MM.1S (cell line): Measurements from ENCODE around the gene SLCO3A1.

Experiments
- DNase-seq: peaks from one replicate; pipeline ENCODE4 v3.0.0-alpha.2; 2015
- H2AFZ ChIP-seq: fragments of 300-600 bp; sonication (generic); 2 replicates; pipeline ENCODE4 v1.6.0; 2016; ENCODE audit warnings: antibody characterized with exemption, low read length
- H3F3A ChIP-seq: fragments of 300-600 bp; sonication (generic); 2 replicates; pipeline ENCODE4 v1.6.1; 2016; ENCODE audit warnings: mild to moderate bottlenecking, antibody characterized with exemption, low read length, moderate library complexity, mixed read lengths; ENCODE audit not compliant: insufficient read depth
- H3K27ac ChIP-seq: fragments of 300-600 bp; sonication (generic); 2 replicates; pipeline ENCODE4 v1.5.1; 2016; ENCODE audit warnings: mild to moderate bottlenecking, low read length
- H3K27me3 ChIP-seq: fragments of 300-600 bp; sonication (generic); replicated peaks from 2 replicates; pipeline ENCODE4 v1.6.0; 2016; ENCODE audit warnings: low read length; ENCODE audit not compliant: insufficient read depth
- H3K36me3 ChIP-seq: fragments of 300-600 bp; sonication (generic); replicated peaks from 2 replicates; pipeline ENCODE4 v1.6.1; 2016; ENCODE audit warnings: mild to moderate bottlenecking, low read length, mixed read lengths; ENCODE audit not compliant: insufficient read depth
- H3K4me1 ChIP-seq: fragments of 300-600 bp; sonication (generic); 2 replicates; pipeline ENCODE4 v1.6.1; 2016; ENCODE audit warnings: low read length, mixed read lengths
- H3K4me2 ChIP-seq: fragments of 300-600 bp; sonication (generic); 2 replicates; pipeline ENCODE4 v1.6.0; 2016; ENCODE audit warnings: low read depth, low read length
- H3K4me3 ChIP-seq: fragments of 300-600 bp; sonication (generic); 2 replicates; pipeline ENCODE4 v1.5.1; 2016; ENCODE audit warnings: low read length, mixed read lengths
- H3K79me2 ChIP-seq: fragments of 300-600 bp; sonication (generic); 2 replicates; pipeline ENCODE4 v1.6.1; 2016; ENCODE audit warnings: mixed run types, low read length, mixed read lengths
- H3K9ac ChIP-seq: fragments of 300-600 bp; sonication (generic); 2 replicates; pipeline ENCODE4 v1.6.1; 2016; ENCODE audit warnings: low read length, mixed read lengths
- H3K9me2 ChIP-seq: fragments of 300-600 bp; sonication (generic); replicated peaks from 2 replicates; pipeline ENCODE4 v1.6.1; 2016; ENCODE audit warnings: mild to moderate bottlenecking, low read length, mixed read lengths; ENCODE audit not compliant: insufficient read depth
- H3K9me3 ChIP-seq: fragments of 300-600 bp; sonication (generic); replicated peaks from 2 replicates; pipeline ENCODE4 v1.6.1; 2016; ENCODE audit warnings: mild to moderate bottlenecking, low read length, mixed read lengths; ENCODE audit not compliant: insufficient read depth
- H4K20me1 ChIP-seq: fragments of 300-600 bp; sonication (generic); 2 replicates; pipeline ENCODE4 v1.6.1; 2016; ENCODE audit warnings: mild to moderate bottlenecking, low read length, moderate library complexity, mixed read lengths; ENCODE audit not compliant: insufficient read depth
- CTCF ChIP-seq: fragments of 300-600 bp; sonication (generic); IDR thresholded peaks from 2 replicates; pipeline ENCODE4 v1.5.1; 2016; ENCODE audit warnings: antibody characterized with exemption, low read length, mixed read lengths
- EZH2 ChIP-seq: fragments of 300-600 bp; sonication (generic); optimal IDR thresholded peaks from 2 replicates; pipeline ENCODE3; 2017; ENCODE audit warnings: low read depth, mild to moderate bottlenecking, antibody characterized with exemption, low read length, mixed read lengths
- EZH2phosphoT487 ChIP-seq: fragments of 300-600 bp; sonication (generic); IDR thresholded peaks from 2 replicates; pipeline ENCODE4 v1.6.1; 2018; ENCODE audit warnings: antibody characterized with exemption, low read length

SLCO3A1 gene

GRCh38 chr15:91853511-91853947 is at the start of gene SLCO3A1:
Gene SLCO3A1, plus strand, starts transcription at chr15:91853708.
- Histone ChIP-seq H3K36me3 (no peaks in the 10 kb centered on the region), H3K9me2 (no peaks in the 10 kb centered on the region), H2AFZ (peak within 1 kb of the TSS; percentile 70), H3K79me2 (peaks cover 20% of the 10 kb centered on the region; the same call in 1 of the 2 replicates), H3K4me2 (peak within 1 kb of the TSS; percentile 74), H4K20me1 (no peaks in the 10 kb centered on the region), H3K4me1 (peaks cover 40% of the 10 kb centered on the region), H3F3A (peaks cover 25% of the 10 kb centered on the region), H3K9ac (peak within 1 kb of the TSS; percentile 63; the same call in 1 of the 2 replicates), H3K27me3 (no peaks in the 10 kb centered on the region), H3K27ac (peak within 1 kb of the TSS; percentile 64; the same call in 1 of the 2 replicates), H3K4me3 (peak within 1 kb of the TSS; percentile 68), H3K9me3 (no peaks in the 10 kb centered on the region)
- DNase-seq: peak; percentile 71
- TF ChIP-seq EZH2phosphoT487 (no peak), EZH2 (no peak), CTCF (no peak)

- Histone ChIP-seq H3K4me3 (no peak overlapping the region), H3K36me3 (no peaks in the 10 kb centered on the region), H3K4me1 (no peaks in the 10 kb centered on the region), H3K79me2 (no peaks in the 10 kb centered on the region), H3F3A (no peaks in the 10 kb centered on the region), H3K27me3 (no peaks in the 10 kb centered on the region), H3K9me3 (no peaks in the 10 kb centered on the region), H3K27ac (no peak overlapping the region), H4K20me1 (no peaks in the 10 kb centered on the region), H3K9me2 (no peaks in the 10 kb centered on the region), H3K4me2 (no peak overlapping the region), H3K9ac (no peak overlapping the region), H2AFZ (no peak overlapping the region)
- no peak for DNase-seq
- TF ChIP-seq CTCF (no peak), EZH2phosphoT487 (no peak), EZH2 (no peak)
Observed at GRCh38 chr15:91807122-91807521, 46.4 kb upstream of the SLCO3A1 start.

GRCh38 chr15:91813924-91814323 is 39.6 kb upstream of the SLCO3A1 start:
- Histone ChIP-seq H3F3A (no peaks in the 10 kb centered on the region), H3K36me3 (no peaks in the 10 kb centered on the region), H3K79me2 (no peaks in the 10 kb centered on the region), H3K9me3 (no peaks in the 10 kb centered on the region), H2AFZ (no peak overlapping the region), H4K20me1 (no peaks in the 10 kb centered on the region), H3K27ac (no peak overlapping the region), H3K27me3 (no peaks in the 10 kb centered on the region), H3K4me1 (no peaks in the 10 kb centered on the region), H3K4me2 (no peak overlapping the region), H3K9me2 (no peaks in the 10 kb centered on the region), H3K9ac (no peak overlapping the region), H3K4me3 (no peak overlapping the region)
- TF ChIP-seq CTCF: no peak
- no peak for TF ChIP-seq EZH2phosphoT487
- no peak for TF ChIP-seq EZH2
- no peak for DNase-seq
